Activated T-helper 1 cell treated with anti-CD3 and anti-CD28 coated beads, Interleukin-2, amount 50 U/mL, for 16 hours (primary cell): ENCODE measurements around the gene CADM4.
A peak's percentile ranks its signal among the peaks of the same experiment; 100 is the strongest.
"Not testable (repeated sequence)": the region's sequence is repeated elsewhere in the genome, so short reads cannot be mapped to it uniquely, and the experiment has no call there.

Experiments used
- DNase-seq, 2 donors: peaks; one replicate each; pipeline ENCODE4 v3.0.0-alpha.2; 2020; ENCODE audit warnings: low read depth in 1 of 2, low spot score in 1 of 2

CADM4 gene

DNA sequence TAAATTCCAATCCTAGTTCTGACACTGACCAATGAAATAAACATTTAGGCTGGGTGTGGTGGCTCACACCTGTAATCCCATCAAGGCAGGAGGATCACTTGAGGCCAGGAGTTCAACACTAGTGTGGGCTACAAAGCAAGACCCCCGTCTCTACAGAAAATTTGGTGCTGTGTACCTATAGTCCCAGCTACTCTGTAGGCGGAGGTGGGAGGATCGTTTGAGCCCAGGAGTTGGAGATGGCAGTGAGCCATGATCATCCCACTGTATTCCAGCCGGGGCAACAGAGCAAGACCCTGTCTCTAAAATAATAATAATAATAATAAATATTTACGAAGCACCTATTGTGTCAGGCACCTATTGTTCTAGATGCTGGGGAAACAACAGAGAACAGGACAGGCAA lies 50.4 kb downstream of the CADM4 start:
- no peak for DNase-seq

DNA sequence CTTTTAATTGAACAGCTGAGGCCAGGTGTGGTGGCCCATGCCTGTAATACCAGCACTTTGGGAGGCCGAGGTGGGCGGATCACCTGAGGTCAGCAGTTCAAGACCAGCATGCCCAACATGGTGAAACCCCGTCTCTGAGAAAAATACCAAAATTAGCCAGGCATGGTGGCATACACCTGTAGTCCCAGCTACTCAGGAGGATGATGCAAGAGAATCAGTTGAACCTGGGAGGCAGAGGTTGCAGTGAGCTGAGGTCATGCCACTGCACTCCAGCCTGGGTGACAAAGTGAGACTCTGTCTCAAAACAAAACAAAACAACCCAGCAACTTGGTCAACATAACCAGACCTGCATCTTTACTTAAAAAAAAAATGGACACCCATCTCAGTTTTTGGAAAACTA lies 52.6 kb downstream of the CADM4 start:
- DNase-seq: not testable (repeated sequence)

DNA sequence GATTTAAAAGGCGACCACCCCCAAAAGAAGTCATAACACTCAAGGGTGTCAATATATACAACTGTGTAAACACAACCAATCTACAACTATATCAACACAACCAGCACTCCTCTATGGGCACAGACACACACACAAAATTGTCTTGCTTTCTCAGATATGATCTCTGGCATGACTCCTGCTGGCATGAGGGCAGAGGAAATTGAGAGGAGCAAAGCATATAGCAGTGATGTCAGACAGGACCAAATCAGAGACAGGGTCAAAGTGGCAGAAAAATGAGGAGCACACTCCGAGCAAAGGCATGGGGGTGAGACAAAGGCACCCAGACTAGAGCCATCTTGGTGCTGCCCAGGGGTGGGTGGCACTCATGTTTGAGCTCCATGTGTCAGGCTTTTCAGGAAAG lies 53.3 kb downstream of the CADM4 start:
- DNase-seq: no peak

DNA sequence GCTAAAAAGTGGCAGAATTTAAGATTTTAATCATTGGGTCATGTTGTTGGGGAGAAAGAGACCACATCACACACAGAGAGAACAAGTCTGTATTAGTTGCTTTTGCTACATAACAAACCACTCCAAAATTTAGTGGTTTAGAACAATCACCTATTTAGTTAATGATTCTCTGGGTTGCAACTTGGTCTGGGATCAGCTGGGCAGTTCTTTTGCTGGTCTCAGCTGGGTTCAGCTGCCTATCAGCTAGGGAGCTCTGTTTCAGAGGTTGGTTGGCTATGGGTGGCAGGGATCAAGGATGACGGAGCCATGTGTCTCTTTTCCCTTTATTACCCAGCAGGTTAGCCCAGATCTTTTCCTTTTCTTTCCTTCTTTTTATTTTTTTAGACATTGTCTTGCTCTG lies 55.2 kb downstream of the CADM4 start:
- DNase-seq: no peak

DNA sequence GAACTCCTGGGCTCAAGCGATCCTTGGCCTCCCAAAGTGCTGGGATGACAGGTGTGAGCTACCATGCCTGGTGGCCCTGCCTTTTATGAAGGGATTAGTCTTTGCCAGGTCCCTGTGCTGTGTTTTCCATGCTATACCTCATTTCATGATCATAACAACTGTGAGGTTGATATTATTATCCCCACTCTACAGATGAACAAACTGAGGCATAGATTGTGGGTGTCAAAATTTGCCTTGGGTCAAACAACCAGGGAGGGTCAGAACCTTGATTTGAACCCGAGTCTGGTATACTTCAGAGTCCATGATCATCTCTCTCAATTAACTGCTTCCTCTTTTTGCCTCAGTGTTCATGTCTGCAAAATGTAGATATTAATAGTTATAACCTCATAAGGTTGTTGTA lies 57.2 kb downstream of the CADM4 start:
- no peak for DNase-seq

DNA sequence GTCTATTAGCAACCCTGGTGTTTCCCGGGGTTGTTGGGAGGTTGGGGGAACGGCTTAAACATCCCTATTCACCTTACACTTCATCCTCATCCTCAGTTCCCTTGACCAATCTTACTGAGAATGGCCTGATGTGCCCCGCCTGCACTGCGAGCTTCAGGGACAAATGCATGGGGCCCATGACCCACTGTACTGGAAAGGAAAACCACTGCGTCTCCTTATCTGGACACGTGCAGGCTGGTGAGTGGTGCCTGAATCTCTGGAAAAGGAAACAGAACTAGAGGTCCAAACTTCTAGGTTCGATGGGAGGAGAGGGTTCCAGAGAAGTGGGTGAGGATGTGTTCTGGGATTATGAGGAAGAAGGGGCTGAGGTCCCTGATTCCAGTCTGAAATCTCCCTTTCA lies 58.2 kb downstream of the CADM4 start:
- DNase-seq: no peak

DNA sequence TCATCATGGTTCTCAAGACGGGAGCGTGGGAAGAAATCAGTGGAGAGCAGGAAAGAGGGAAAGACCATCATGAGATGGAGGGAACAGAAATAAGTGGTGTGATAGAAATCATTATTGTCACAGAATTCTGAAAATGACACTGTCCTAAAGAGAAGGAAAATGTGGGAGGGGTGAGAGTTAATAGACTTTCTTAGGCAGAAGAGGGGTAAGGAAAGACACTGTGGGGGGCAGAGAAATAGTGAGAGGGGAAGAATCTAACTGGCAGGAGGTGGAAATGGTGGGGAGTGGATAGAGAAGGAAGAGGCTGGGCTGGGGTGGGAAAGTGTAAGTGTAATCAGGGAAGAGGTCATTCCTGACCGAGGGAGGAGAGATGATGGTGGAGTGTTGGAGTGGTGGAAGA lies 60.9 kb downstream of the CADM4 start:
- no peak for DNase-seq

DNA sequence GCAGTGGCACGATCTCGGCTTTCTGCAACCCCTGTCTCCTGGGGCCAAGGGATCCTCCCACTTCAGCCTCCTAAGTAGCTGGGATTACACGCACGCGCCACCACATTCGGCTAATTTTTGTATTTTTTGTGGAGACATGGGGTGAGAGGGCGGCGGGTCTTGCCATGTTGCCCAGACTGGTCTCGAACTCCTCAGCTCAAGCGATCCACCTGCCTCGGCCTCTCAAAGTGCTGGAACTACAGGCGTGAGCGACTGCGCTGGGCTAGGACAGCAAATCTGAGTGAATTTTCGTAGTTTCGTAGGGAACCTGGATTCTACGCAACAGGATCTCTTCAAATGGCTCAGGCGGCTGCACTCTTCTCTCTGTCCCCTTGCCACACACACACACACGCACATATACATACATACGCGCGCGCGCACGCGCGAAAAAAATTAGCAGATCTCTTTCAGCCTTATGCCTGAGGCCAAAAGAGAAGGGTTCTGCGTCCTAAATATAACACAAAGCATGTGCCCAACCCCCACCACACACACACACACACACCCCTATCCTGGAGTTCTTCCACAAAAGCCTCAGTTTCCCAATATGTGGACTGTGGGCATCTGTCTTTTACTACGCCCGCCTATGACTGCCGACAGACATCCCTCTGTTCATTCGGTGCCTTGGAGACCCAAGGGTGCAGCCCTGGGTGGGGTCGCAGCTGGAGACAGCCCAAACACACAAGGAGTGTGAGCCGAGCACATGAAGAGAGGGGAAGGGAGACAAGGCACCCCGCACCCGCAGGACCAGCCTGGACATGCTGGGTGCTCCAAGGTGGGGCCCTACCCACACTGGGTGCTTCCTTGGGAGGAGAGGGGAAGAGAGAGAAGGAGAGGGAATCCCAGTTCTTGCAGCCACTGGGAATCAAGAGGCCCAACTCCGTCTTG lies 63.4 kb downstream of the CADM4 start:
- DNase-seq: no peak

DNA sequence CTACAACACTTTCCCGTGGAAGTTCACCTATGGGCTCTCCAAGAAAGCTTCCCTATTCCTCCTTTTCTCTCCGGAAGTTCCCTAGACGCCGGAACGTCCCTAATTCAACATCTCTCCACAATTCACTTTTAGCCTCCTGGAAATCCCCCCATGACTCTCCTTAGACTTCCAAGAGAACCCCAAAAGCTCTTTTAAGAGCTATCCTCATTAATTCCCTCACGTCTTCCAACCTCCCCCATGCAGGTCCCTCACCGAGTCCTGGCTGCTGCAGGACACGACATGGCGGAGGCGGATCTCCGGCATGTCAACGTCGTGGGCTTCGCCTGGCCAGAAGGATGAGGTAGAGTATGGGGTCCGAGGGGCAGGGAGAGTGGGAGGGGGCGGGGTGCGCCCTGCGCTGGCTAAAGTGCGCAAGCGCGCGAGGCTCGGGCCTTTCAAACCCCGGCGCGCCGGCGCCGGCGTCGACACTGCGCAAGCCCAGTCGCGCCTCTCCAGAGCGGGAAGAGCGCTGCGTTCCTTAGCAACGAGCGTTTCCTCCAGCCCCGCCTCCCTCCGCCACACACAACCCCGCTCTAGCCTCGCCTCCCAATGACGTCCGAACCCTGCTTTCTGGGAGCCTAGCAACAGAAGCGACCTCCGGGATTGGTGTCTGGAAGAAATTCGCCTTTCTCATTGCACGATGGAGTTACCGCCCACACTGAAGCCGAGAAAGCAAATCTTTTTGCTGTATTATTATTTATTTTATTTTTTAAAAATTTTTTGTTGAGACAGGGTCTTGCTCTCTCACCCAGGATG lies 64.3 kb downstream of the CADM4 start, which contains the start of the genes PINLYP and XRCC1:
TSS of gene PINLYP (plus strand) at position 646 of the 795 bp plus-strand sequence. CDS start 1,391 bp downstream, outside the sequence.
TSS of gene XRCC1 (minus strand) at position 372 of the 795 bp plus-strand sequence. CDS start at position 303, 69 bp downstream.
- DNase-seq: peak; percentile 87 to 93

DNA sequence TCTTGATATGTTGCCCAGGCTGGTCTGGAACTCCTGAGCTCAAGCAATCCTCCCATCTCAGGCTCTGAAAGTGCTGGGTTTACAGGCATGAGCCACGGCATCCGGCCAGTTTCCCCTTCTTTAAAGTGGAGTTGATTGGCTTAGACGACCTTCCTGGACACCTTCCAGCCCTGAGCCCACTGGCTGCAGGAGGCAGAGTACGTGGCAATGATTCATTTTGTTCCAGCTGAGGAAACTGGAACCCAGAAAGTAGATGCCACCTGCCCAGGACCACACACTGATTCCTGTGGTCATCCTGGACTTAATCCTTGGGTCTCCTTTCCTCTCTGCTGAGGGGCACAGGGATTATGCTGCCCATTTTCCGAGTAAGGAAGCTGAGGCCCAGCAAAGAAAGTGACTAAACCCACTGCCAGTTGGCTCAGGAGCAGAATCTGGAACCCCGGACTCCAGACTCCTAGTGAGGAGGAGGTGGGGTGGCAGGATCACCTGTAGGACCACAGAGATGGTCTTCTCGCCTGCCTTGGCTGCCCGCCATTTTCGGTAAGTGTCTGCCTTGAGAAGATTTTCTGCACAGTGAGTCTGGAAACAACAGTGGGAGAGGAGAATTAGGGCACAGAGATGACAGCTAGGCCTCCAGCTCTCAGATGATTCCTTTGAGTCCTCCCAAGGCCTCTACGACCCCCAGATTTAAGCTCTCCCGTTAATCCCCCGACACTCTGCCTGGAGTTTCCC lies 65.1 kb downstream of the CADM4 start:
- no peak for DNase-seq
